GM12875 (cell line): Measurements from ENCODE around the gene CNOT2.
A peak's percentile ranks its signal among the peaks of the same experiment; 100 is the strongest.

Source experiments
- H3K4me3 ChIP-seq: one replicate; pipeline ENCODE4 v1.5.1; 2011; ENCODE audit warnings: low read depth, low read length, control low read depth
- CTCF ChIP-seq: IDR thresholded peaks from 2 replicates; pipeline ENCODE4 v1.5.1; 2011; ENCODE audit warnings: low read depth, mild to moderate bottlenecking, control low read depth, inconsistent platforms, low read length, moderate library complexity, borderline replicate concordance; ENCODE audit not compliant: insufficient read depth

CNOT2 gene

GRCh38 chr12:70243510-70244371 lies 508 bp downstream of the CNOT2 start:
- no peak for TF ChIP-seq CTCF
- peak overlapping the region; percentile 95 for H3K4me3 ChIP-seq

- peak overlapping the region; percentile 95 for H3K4me3 ChIP-seq
- no peak for TF ChIP-seq CTCF
Measured at GRCh38 chr12:70244409-70244808, 1.2 kb downstream of the CNOT2 start.

GRCh38 chr12:70245458-70245857 lies 2.2 kb downstream of the CNOT2 start:
- TF ChIP-seq CTCF, result no peak
- H3K4me3 ChIP-seq, result no peak overlapping the region

DNA sequence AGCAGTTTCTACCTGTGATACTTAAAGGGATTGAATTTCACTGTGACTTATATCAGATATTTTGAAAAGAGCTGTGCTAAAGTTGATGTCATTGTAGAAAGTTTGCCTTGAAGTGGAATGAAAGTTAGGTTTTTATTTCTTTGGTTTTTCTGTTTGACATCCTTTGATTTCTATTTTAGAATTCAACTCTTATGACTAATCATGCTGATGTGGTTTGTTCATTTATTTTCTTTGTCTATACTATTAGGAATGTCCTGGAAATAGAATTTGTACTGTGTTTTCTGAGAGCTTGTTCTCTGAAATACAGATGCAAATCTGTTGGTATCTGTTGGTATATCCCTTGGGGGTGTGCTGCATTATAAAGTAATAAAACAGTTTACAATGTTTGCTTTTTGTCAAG lies 3.3 kb downstream of the CNOT2 start:
- TF ChIP-seq CTCF, result no peak
- H3K4me3 ChIP-seq, result no peak overlapping the region

DNA sequence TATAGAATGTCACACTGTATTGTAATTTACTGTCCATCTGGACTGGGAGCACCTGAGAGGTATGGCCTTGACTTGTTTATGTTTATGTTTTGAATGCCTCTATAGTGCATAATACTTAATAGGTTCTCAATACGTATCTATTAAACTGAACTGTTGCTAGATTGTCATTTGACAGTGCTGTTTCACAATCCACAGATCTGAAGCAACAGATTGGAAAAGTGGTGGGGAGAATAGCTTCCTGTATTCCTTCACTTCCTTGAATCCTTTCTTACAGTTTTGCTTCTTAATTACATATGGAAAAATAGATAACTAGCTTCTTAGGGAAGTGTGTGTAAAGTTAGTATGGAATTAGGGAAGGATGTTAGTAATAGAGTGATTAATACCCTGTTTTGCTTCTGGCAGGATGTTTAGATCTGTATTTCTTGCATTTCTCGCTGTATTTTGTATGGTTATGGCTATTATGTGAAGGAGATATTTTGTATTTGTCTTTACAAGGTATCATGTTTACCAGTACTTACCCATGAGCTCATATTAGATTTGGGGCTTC lies 4.5 kb downstream of the CNOT2 start:
- no peak overlapping the region for H3K4me3 ChIP-seq
- TF ChIP-seq CTCF, result no peak

DNA sequence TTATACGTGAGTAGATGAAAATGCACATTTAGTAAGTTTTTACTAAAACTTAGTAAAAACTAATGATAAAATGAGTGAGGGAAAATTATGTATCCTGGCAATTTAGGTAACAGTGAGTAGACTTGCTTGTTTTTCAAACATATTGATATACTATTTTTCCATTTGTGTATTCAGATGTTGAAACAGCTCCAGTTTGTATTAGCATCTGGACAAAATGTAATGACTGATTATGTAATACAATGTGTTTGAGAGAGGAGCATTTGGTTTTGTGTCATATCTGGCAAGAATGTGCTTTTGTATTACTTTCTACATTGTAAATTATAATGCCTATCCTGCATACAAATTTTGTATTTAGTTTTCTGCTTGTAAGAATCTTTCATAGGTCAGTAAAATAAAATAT lies 5.6 kb downstream of the CNOT2 start:
- H3K4me3 ChIP-seq, result no peak overlapping the region
- no peak for TF ChIP-seq CTCF

GRCh38 chr12:70249903-70250302 lies 6.7 kb downstream of the CNOT2 start:
- TF ChIP-seq CTCF, result no peak
- no peak overlapping the region for H3K4me3 ChIP-seq
